C4-2B (cell line): ENCODE data around the gene AGBL4.

Source experiments
- CTCF ChIP-seq: fragments of 450-650 bp; conservative IDR thresholded peaks from 2 replicates; pipeline ENCODE4 v1.5.1; 2017; ENCODE audit warnings: mild to moderate bottlenecking
- ZFX ChIP-seq: fragments of 450-650 bp; IDR thresholded peaks from 2 replicates; pipeline ENCODE4 v1.6.1; 2017

- TF ChIP-seq CTCF (no peak), ZFX (no peak)
Measured at GRCh38 chr1:48568501-48568900, 1455.3 kb downstream of the AGBL4 start.
